Kasumi-1 (cell line): Measurements from ENCODE around the gene MRPS18A.
"Not testable (repeated sequence)": the region's sequence is repeated elsewhere in the genome, so short reads cannot be mapped to it uniquely, and the experiment has no call there.

ENCODE experiments used
- DNase-seq, 2 experiments: peaks; one replicate each; lab custom pipeline; 2025; lab: John Stamatoyannopoulos, UW

Gene MRPS18A

DNA sequence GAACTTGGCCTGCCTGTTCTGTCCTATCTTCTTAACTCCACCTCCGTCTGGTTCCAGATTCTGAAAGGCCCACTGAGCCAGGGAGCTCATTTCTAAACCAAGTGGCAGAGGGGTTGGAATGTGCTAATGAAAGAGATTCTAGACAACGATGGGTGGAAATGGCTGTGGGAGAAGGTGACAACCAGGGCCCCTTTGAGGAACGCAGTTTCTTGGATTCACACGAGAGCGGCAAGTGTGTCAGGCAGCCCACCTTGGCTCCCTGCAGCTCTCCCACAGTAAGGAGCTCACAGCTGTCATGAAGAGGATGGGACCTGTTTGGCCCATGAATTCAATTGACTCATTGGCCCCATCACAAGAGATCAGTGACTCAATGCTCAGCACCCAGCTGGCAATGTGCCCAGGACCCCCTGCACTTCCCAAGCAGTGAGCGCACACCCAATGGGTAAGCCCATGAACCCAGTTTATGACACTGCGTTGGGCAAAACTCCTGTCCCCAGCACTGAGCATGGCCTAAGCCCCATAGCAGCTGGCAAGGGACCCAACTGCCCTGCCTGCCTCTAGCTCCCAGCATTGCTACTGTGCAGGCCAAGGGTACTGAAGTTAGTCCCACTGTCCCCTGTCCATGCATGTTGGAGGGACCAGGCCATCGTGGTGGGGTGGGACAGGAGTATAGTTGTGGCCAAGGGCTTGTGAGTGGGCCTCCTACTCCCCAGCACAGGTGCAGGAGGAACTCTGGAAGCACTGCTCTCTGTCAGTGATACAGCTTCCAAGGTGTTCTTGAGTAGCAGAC, 16.4 kb downstream of the MRPS18A start:
- no peak for DNase-seq

- no peak for DNase-seq
These were observed 17.0 kb downstream of the MRPS18A start for GRCh38 chr6:43670623-43670986.

GRCh38 chr6:43669922-43670622, 17.5 kb downstream of the MRPS18A start:
- DNase-seq: peak; percentile 32 to 34

DNA sequence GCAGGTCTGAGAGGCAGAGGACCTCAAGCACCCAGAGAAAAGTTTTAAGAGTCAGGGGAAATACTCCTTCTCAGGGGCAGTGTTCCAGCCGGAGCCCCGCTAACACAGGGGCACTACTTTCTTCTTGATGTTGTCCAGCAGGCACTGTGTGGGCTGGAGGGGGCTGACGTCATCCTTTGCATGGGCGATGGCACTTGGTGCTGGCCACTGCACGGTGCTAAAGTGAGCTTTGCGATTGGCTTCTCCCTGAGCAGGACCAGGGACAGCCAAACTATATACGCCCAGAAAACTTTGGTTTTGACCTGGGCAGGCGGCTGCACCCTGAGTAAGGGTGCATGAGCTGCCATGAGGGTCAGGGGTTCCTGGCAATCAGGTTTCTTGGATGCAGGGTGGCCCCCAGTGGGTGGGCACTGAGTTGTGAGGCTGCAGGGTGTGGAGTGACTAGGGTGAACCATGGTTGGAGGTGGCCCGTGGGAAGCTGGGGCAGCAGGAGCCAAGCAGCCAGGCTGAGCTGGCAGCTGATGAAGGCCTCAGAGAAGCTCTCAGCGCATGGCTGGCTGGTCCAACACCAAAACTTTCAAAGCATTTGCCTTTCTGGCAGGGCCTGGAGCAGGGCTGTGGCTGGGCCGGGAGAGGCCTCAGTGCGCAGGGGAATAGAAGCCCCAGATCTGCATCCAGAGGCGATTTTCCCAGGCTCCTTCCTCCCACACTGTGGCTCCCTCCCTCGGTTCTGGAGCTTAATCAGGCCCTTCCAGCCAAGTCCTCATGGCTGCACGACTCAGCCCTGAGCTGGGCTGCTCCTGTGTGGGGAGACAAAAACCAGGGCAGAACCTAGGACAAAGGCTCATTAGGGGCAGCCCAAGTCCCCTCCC, 18.3 kb downstream of the MRPS18A start:
- DNase-seq: no peak

GRCh38 chr6:43668151-43669028, 19.2 kb downstream of the MRPS18A start:
- DNase-seq: peak; percentile 76 to 83

GRCh38 chr6:43667245-43668150, 20.1 kb downstream of the MRPS18A start:
- DNase-seq: peak; percentile 55 to 62

DNA sequence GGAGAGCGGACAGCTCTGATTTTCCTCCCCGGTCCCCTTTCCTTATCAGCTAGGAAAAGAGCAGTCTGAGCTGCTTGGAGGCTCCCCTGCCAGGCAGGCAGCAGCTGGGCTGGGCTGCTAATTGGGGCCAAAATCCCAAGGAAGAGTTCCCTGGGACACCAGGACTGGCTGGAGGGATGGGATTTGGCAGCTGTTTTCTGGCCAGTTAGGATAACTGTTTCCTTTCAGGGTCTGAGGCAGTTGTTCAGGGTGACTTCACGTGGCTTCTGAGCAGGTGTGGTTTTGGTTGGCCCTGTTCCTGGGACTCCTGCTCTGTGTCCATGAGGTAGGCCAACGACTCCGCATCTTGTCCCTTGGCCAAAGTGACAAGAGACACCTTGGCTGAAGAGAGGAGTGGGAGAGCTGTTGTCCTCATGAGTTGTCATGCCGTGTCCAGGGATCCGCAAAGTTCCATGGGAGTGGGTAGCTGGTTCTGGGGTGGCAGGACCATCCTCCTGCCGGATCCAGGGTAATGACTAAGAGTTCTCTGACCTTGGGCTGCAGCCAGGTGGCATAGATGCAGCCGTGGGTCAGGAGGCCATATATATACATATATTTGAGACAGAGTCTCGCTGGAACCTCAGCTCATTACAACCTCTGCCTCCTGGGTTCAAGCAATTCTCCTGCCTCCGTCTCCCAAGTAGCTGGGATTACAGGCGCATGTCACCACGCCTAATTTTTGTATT, 21.2 kb downstream of the MRPS18A start:
- DNase-seq: no peak

- DNase-seq: no peak
These were observed 22.2 kb downstream of the MRPS18A start for GRCh38 chr6:43665376-43665775.

DNA sequence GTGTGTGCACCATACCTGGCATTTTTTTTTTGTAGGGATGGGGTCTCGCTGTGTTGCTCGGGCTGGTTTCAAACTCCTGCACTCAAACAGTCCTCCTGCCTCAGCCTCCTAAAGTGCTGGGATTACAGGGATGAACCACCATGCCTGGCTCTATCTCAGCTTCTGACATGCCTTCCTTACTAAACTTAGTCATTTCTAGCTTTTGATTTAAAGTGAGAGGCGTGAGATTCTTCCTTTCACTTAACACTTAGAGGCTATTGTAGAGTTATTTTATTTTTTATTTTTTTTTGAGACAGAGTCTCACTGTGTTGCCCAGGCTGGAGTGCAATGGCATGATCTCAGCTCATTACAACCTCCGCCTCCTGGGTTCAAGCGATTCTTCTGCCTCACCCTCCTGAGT, 24.6 kb downstream of the MRPS18A start:
- DNase-seq: not testable (repeated sequence)

DNA sequence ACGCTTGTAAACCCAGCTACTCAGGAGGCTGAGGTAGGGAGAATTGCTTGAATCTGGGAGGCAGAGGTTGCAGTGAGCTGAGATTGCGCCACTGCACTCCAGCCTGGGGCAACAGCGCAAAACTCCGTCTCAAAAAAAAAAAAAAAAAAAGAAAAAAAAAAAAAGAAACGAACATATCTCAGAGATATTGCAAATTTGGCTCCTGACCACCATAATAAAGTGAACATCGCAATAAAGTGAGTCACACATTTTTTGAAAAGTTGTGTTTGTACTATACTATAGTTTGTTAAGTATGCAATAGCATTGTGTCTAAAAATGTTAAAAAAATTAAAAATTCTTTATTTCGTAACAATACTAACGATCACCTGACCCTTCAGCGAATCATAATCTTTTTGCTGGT, 29.4 kb downstream of the MRPS18A start:
- DNase-seq: no peak

- no peak for DNase-seq
These were observed 30.3 kb downstream of the MRPS18A start for GRCh38 chr6:43657221-43657802.

GRCh38 chr6:43652822-43653221, 34.8 kb downstream of the MRPS18A start:
- not testable (repeated sequence) for DNase-seq

DNA sequence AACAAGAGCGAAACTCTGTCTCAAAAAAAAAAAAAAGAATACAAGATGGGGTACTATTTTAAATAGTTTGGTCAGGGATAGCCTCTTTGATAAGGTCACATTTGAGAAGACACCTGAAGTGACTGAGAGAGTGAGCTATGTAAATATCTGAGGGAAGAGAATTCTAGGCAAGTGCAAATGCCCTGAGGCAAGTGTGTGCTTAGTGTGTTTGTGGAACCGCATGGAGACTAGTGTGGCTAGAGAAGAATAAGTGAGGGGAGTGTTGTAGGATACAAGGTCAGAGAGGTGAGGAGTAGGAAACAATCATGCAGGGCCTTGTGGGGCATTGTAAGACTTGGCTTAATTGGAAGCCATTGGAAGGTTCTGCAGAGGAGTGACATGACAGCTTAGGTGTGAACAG, 39.3 kb downstream of the MRPS18A start:
- DNase-seq: no peak

- DNase-seq: no peak
These were observed 40.0 kb downstream of the MRPS18A start for GRCh38 chr6:43647613-43648012.

DNA sequence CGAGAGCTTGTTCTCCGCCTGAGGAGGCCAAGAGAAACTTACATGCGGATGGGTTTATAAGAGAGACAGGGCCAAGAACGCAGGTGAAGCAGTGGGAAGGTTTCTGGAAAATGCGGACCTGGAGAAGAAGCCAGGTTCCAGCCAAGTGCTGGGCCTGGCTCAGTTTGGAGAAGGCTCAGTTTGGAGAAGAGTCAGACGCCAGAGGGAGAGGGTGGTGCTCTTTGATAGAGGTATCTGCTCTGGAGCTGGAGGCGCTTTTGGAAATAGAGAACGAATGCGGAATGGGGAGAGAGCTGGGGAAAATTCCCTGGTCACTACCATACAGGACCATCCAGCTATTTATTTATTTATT, 42.0 kb downstream of the MRPS18A start:
- no peak for DNase-seq

DNA sequence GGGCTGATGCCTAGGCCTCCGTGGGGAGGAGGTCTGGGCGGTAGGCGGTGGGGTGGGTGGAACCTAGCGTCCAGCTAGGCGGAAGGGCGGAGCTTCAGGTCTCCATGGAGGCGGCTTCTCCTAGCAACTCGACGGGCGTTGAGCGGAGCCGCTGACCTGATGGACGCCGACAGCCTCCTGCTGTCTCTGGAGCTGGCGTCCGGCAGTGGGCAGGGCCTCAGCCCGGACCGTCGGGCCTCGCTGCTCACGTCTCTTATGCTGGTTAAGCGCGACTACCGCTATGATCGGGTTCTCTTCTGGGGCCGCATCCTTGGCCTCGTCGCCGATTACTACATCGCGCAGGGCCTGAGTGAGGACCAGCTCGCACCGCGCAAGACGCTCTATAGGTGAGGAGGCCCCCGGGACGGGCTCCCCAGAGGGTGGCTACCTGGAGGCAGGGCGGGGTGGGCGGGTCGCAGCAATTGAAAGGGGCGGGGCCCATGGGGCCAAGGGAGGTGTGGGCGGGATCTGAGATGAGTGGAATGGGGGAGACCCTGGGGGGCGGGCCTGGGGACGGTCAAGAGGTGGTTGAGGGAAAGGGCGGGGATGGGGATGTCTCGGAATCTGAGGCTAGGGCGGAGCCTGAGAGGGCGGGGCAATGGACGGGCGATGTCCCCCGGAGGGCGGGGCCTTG, 42.5 kb downstream of the MRPS18A start, which contains the start of gene RSPH9:
Gene RSPH9, plus strand, starts transcription at position 97 of the 673 bp plus-strand sequence. Its CDS starts 63 bp downstream, at position 160.
- no peak for DNase-seq

DNA sequence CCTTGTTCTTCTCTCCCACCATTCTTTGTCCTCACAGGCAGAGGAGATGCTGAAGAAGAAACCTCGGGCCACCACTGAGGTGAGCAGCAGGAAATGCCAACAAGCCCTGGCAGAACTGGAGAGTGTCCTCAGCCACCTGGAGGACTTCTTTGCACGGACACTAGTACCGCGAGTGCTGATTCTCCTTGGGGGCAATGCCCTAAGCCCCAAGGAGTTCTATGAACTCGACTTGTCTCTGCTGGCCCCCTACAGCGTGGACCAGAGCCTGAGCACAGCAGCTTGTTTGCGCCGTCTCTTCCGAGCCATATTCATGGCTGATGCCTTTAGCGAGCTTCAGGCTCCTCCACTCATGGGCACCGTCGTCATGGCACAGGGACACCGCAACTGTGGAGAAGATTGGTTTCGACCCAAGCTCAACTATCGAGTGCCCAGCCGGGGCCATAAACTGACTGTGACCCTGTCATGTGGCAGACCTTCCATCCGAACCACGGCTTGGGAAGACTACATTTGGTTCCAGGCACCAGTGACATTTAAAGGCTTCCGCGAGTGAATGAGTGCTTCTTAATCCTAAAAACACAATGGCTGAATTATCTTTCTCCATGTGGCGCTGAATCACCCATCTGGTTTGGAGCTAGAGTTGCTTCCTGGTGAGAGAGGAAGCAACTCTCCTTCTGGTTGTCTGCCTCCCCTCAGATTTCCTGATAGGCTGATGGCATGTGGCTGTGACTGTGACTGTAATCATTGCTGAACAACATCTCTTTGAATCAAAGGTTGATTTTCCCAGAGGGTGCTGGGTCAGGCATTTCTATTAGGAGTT, 47.4 kb downstream of the MRPS18A start:
- peak; percentile 48 to 51 for DNase-seq

DNA sequence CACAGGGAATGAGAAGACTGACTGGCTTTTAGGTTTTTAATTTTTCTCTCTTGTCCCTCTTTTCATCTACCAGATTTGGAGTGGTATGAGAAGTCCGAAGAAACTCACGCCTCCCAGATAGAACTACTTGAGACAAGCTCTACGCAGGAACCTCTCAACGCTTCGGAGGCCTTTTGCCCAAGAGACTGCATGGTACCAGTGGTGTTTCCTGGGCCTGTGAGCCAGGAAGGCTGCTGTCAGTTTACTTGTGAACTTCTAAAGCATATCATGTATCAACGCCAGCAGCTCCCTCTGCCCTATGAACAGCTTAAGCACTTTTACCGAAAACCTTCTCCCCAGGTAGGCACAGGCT, 51.3 kb downstream of the MRPS18A start:
- DNase-seq: peak in 1 of 2 experiments; percentile 15
